Breast epithelium (tissue), 3 donors: ENCODE data around the gene ATXN1.

Experiments
- POLR2A ChIP-seq: fragments of 450-650 bp; IDR thresholded peaks from one replicate; pipeline ENCODE4 v1.6.1; 2016; ENCODE audit warnings: antibody characterized with exemption, mild to moderate bottlenecking, moderate library complexity
- POLR2AphosphoS5 ChIP-seq, 3 donors: sonication (generic); formaldehyde crosslinking; IDR thresholded peaks; one replicate each; pipeline ENCODE4 v1.6.1; 2017; ENCODE audit warnings: antibody characterized with exemption in 3 of 3
- TF ChIP-seq, protein P1 (sequence below), 3 donors: fragments of 450-650 bp; IDR thresholded peaks; one replicate each; pipeline ENCODE4 v1.5.1; 2016 to 2017; ENCODE audit warnings: antibody characterized with exemption in 3 of 3, mild to moderate bottlenecking in 3 of 3, moderate library complexity in 3 of 3

DNA sequence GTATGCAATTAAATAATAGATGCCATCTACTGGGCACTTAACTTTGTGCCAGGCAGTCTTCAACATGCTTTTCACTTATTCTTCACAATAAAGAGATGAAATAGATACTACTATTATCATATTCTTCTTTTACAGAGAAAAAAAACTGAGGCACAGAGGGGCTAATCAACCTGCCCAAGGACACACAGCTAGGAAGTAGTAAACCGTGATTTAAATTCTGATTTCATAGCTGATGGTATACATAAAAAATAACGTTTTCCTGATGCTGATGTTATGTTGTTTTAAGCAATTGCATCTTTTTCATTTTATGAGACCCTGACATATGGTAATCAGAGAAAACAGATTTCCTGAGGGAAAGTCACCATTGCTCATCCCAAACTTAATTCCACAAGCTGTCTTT, 45.1 kb upstream of the ATXN1 start:
- TF ChIP-seq, protein P1, sequence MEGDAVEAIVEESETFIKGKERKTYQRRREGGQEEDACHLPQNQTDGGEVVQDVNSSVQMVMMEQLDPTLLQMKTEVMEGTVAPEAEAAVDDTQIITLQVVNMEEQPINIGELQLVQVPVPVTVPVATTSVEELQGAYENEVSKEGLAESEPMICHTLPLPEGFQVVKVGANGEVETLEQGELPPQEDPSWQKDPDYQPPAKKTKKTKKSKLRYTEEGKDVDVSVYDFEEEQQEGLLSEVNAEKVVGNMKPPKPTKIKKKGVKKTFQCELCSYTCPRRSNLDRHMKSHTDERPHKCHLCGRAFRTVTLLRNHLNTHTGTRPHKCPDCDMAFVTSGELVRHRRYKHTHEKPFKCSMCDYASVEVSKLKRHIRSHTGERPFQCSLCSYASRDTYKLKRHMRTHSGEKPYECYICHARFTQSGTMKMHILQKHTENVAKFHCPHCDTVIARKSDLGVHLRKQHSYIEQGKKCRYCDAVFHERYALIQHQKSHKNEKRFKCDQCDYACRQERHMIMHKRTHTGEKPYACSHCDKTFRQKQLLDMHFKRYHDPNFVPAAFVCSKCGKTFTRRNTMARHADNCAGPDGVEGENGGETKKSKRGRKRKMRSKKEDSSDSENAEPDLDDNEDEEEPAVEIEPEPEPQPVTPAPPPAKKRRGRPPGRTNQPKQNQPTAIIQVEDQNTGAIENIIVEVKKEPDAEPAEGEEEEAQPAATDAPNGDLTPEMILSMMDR (IDR thresholded peaks at IDR 0.05) = no peak
- TF ChIP-seq POLR2AphosphoS5 (IDR thresholded peaks at IDR 0.05) (no peak), POLR2A (no peak)
